Measurements from ENCODE around the gene MRPS11. TPM values are rescaled to one million over a fixed set of nuclear protein-coding genes. Genes with fewer than 3 reads are reported as not detected.

The MRPS11 gene
- total RNA-seq, 6 donors from 2014 or later, result 12.9 to 53.4 (median 34.7) TPM

GRCh38 chr15:88477904-88478303, 10.4 kb downstream of the MRPS11 start:
- Histone ChIP-seq H3K36me3 (peaks cover 5 to 56% (median 39%) of the 10 kb centered on the region in 4 donors), H3K9me3 (no peaks in the 10 kb centered on the region), H3K27ac (no peak overlapping the region), H3K27me3 (no peaks in the 10 kb centered on the region), H3K4me3 (no peak overlapping the region), H3K4me1 (no peaks in the 10 kb centered on the region)
- ATAC-seq (ENCODE audit: low FRiP score in 2 of 2) (no peak), DNase-seq (no peak)
- 88 to 99% methylated on average over 5 of the region's 5 CpGs for WGBS, 2 donors
- TF ChIP-seq EP300 (IDR thresholded peaks at IDR 0.05) (no peak), POLR2AphosphoS5 (IDR thresholded peaks at IDR 0.05) (no peak), POLR2A (IDR thresholded peaks at IDR 0.05) (no peak), CTCF (IDR thresholded peaks at IDR 0.05) (no peak)

DNA sequence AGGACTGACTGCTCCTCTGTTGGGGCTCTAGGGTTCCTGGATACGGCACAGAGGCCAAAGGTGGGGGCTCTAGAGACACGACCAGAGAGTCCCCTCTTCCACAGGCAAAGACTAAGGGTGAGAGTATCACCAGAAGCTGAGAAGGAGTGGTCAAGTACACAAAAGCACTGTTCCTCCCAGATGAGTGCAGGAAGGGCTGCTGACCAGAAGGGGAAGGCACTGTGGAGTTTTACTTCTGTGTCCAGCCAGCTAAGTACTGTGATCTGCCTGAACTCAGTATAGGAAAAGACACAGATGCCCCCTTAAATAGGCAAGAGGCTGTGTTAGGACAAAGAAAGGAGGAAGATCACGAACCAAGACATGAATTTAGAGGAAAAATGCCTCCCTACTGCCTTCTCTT, 11.7 kb downstream of the MRPS11 start:
- DNase-seq, result no peak
- no peaks in the 10 kb centered on the region for H3K27me3 ChIP-seq
- H3K4me3 ChIP-seq, result no peak overlapping the region
- no peak overlapping the region for H3K27ac ChIP-seq
- TF ChIP-seq POLR2A (IDR thresholded peaks at IDR 0.05) (no peak), EP300 (IDR thresholded peaks at IDR 0.05) (no peak), POLR2AphosphoS5 (IDR thresholded peaks at IDR 0.05) (no peak), CTCF (IDR thresholded peaks at IDR 0.05) (no peak)
- 90% methylated on average over 3 of the region's 3 CpGs for WGBS, 2 donors
- H3K36me3 ChIP-seq, result peaks cover 2 to 43% (median 29%) of the 10 kb centered on the region in 4 donors
- H3K4me1 ChIP-seq, result no peaks in the 10 kb centered on the region
- no peak for ATAC-seq (ENCODE audit: low FRiP score in 2 of 2)
- H3K9me3 ChIP-seq, result no peaks in the 10 kb centered on the region

DNA sequence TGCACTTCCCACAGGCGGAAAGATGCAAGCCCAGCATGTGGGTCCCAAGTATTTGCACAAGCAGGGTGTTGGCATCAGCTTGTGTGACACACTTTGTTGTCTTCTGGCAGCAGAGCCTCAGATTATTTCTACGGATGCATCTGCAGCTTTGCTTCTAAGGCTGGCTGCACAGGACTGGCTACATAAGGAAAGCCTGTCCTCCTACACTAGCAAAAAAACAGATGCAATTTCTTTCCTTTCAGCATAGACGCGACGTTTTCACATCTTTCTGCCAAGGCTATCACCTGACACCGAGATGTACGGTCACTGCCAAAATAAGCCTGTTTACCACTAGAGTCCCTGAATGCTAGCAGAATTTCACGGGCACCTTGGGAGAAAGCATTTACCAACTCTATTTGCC, 13.5 kb downstream of the MRPS11 start:
- peaks cover 0 to 27% (median 18%) of the 10 kb centered on the region in 4 donors for H3K36me3 ChIP-seq
- H3K4me1 ChIP-seq, result no peaks in the 10 kb centered on the region
- H3K4me3 ChIP-seq, result no peak overlapping the region
- H3K9me3 ChIP-seq, result no peaks in the 10 kb centered on the region
- ATAC-seq (ENCODE audit: low FRiP score in 2 of 2), result no peak
- no peak for DNase-seq
- no peaks in the 10 kb centered on the region for H3K27me3 ChIP-seq
- no peak overlapping the region for H3K27ac ChIP-seq
- WGBS, 2 donors, result 85 to 88% methylated on average over 8 of the region's 8 CpGs
- TF ChIP-seq POLR2AphosphoS5 (IDR thresholded peaks at IDR 0.05) (no peak), EP300 (IDR thresholded peaks at IDR 0.05) (no peak), CTCF (IDR thresholded peaks at IDR 0.05) (no peak), POLR2A (IDR thresholded peaks at IDR 0.05) (no peak)

DNA sequence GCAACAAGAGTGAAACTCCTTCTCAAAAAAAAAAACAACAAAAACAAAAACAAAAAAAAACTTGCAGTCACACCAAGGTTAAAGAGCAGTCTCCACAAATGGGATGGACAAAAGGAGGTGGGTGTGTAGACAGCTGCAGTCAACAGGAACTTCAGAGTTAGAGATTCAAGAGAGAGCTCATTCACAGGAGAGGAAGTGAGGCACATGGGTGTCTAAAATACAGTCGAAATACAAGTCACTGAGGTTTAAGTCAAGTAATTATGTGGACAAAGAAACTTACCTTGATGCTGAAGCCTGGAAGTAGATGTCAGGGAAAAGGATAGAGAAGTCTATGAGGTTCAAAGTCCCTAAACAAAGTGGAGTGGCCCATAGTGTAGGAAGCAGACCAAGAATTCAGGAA, 14.8 kb downstream of the MRPS11 start:
- Histone ChIP-seq H3K4me3 (no peak overlapping the region), H3K27me3 (no peaks in the 10 kb centered on the region), H3K27ac (no peak overlapping the region), H3K9me3 (no peaks in the 10 kb centered on the region), H3K36me3 (peaks cover 0 to 14% (median 11%) of the 10 kb centered on the region in 4 donors), H3K4me1 (no peaks in the 10 kb centered on the region)
- TF ChIP-seq CTCF (IDR thresholded peaks at IDR 0.05) (no peak), EP300 (IDR thresholded peaks at IDR 0.05) (no peak), POLR2A (IDR thresholded peaks at IDR 0.05) (no peak), POLR2AphosphoS5 (IDR thresholded peaks at IDR 0.05) (no peak)
- WGBS, 2 donors, result 49 to 55% methylated on average over 1 of the region's 1 CpG
- DNase-seq (no peak), ATAC-seq (ENCODE audit: low FRiP score in 2 of 2) (no peak)

GRCh38 chr15:88484682-88485331, 17.3 kb downstream of the MRPS11 start:
- Histone ChIP-seq H3K4me3 (no peak overlapping the region), H3K36me3 (no peaks in the 10 kb centered on the region), H3K9me3 (no peaks in the 10 kb centered on the region), H3K27me3 (no peaks in the 10 kb centered on the region), H3K4me1 (no peaks in the 10 kb centered on the region), H3K27ac (no peak overlapping the region)
- TF ChIP-seq POLR2A (IDR thresholded peaks at IDR 0.05) (no peak), EP300 (IDR thresholded peaks at IDR 0.05) (no peak), POLR2AphosphoS5 (IDR thresholded peaks at IDR 0.05) (no peak), CTCF (IDR thresholded peaks at IDR 0.05) (no peak)
- ATAC-seq (ENCODE audit: low FRiP score in 2 of 2) (no peak), DNase-seq (no peak)
- WGBS, 2 donors, result 53 to 56% methylated on average over 6 to 10 of the region's 10 CpGs

Data from upper lobe of left lung (tissue), 6 donors.